Ammon's horn (tissue), 1 donor: Measurements from ENCODE around the gene MYH9.
"Not testable (repeated sequence)": the region's sequence is repeated elsewhere in the genome, so short reads cannot be mapped to it uniquely, and the experiment has no call there.

ENCODE experiments used
- DNase-seq: peaks from one replicate; pipeline ENCODE4 v3.0.0-alpha.2; 2016; ENCODE audit warnings: low spot score

The MYH9 gene

GRCh38 chr22:36413022-36413775 lies 25.4 kb upstream of the MYH9 start:
- DNase-seq = no peak

- no peak for DNase-seq
Measured at GRCh38 chr22:36411589-36412258, 24.0 kb upstream of the MYH9 start.

GRCh38 chr22:36409911-36410756 lies 22.4 kb upstream of the MYH9 start:
- DNase-seq = peak; percentile 78

- not testable (repeated sequence) for DNase-seq
Measured at GRCh38 chr22:36409554-36409910, 21.8 kb upstream of the MYH9 start.

DNA sequence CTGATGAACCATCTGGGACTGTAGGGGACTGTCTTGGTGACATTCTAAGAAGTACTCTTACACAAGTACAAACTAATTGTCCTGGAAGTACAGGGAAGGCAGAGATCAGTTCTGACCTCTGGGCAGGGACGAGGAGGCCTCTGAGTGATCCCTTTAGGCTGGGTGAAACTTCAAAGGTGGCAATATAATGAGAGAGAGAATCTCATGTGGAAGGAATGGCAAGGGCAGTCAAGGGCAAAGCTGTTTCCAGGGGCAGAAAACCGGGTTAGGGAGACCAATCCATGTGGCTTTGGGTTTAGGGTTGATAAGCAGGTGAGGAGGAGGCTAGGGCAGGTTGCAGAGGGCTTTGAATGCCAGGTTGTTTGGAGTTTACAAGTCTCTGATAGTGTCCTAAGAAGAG lies 21.3 kb upstream of the MYH9 start:
- DNase-seq = no peak

DNA sequence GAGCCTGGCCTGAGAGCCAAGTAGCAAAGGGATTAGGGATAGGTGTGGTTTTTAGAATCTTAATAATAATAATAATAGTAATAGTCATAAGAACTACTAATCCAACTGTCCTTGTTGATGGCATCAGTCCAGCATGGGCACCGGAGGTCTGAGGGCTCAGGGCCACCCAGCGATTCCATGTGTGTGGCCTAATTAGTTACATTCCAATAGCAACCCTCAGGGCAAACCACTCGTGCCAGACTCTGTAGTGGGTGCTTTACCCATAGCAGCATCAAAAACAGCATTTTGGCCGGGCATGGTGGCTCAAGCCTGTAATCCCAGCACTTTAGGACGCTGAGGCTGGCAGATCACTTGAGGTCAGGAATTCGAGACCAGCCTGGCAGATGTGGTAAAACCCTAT lies 19.0 kb upstream of the MYH9 start:
- no peak for DNase-seq

DNA sequence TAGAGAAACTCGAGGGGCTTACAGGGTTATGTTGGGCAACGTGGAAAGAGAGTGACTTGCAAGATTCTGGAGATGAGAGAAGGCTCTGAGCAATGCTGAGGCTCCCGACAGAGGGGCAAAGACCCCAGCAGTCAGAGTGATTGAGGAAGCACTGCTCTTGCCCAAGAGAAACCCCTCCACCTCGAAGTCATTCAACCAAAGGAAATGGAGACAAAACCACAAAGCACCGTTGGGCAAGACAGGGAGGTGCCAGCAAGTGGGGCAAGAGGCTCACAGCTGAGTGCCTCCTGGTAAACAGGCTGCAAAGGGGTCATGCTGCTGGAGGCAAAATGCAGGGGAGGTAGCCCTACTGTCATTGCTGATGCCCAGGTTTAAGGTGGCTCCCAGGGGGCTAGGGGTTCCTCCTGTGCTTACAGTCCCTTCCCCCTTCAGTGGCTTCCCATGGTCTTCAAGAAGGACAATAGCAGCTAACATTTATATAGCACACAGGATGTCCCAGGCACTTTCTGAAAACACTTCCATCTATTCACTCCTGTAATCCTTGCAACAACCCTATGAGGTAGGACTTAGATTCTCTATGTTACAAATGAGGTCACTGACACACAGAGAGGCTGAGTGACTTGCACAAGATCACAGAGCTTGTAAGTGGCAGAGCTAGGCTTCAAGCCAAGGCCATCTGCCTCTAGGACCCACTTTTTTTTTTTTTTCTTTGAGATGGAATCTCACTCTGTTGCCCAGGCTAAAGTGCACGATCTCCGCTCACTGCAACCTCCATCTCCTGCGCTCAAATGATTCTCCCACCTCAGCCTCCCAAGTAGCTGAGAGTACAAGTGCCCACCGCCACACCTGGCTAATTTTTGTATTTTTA lies 18.1 kb upstream of the MYH9 start:
- no peak for DNase-seq

DNA sequence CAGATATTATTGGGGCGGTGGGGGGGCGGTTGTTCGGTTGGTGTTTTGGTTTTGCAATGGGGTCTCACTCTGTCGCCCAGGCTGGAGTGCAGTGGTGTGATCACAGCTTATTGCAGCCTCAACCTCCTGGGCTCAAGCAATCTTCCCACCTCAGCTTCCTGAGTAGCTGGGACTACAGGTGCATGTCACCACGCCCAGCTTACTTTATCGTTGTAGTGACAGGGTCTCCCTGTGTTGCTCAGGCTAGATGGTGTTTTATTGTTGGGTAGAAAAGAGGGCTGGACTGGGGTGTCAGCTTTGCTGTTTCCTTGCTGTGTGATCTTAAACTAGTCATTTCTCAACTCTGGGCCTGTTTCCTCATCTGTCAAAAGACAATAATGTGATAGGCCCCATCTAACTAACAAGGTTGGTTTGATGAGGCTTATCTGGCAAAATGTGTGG lies 17.5 kb upstream of the MYH9 start:
- DNase-seq = no peak

- no peak for DNase-seq
Measured at GRCh38 chr22:36404446-36404845, 16.7 kb upstream of the MYH9 start.

DNA sequence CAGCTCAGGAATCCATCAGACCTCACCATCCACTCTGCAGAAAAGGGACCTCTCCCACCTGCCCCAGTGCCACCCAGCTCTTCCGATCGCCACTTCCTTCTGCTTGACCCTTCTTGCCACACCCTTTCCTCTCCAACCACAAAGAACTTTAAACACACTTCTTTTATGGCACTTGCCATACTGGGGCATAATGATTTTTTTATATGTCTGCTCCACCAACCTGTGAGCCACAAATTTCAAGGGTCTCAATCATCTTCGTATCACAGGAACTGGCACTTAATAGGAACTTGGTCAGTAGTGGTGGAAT lies 11.7 kb upstream of the MYH9 start:
- DNase-seq = no peak

DNA sequence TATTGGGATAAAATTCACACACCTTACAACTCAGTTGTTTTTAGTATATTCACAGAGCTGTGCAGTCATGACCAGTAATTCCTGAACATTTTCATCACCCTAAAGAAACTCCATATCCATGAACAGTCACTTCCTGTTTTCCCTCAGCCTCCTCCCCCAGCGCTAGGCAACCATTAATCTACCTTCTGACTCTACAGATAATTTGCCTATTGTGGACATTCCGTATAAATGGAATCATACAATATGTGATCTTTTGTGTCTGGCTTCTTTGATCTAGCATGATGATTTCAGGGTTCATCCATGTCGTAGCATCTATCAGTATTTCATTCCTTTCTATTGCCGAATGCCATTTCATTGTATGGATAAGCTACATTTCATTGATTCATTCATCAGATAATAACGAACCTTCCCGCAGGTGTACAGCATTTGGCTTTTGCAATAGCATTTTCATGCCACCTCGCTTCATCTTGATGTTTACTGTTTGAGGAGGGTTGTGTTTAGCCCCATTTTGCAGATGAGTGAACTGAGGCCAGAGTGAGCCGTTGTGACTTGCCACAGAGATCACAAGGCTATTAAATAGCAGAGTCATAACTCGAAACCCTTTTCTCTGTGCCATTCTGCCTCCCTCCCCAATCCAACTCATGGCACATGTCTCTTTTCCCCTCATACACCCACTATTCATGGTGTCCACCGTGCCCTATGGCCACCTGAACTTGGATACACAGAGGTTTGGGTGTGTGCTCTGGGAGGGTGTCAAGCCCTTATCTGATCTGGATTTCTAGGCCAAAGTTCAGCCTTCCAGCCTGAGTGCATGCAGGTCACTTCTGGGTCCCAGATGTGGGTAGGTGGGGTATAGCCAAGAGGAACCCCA lies 11.1 kb upstream of the MYH9 start:
- DNase-seq = no peak

DNA sequence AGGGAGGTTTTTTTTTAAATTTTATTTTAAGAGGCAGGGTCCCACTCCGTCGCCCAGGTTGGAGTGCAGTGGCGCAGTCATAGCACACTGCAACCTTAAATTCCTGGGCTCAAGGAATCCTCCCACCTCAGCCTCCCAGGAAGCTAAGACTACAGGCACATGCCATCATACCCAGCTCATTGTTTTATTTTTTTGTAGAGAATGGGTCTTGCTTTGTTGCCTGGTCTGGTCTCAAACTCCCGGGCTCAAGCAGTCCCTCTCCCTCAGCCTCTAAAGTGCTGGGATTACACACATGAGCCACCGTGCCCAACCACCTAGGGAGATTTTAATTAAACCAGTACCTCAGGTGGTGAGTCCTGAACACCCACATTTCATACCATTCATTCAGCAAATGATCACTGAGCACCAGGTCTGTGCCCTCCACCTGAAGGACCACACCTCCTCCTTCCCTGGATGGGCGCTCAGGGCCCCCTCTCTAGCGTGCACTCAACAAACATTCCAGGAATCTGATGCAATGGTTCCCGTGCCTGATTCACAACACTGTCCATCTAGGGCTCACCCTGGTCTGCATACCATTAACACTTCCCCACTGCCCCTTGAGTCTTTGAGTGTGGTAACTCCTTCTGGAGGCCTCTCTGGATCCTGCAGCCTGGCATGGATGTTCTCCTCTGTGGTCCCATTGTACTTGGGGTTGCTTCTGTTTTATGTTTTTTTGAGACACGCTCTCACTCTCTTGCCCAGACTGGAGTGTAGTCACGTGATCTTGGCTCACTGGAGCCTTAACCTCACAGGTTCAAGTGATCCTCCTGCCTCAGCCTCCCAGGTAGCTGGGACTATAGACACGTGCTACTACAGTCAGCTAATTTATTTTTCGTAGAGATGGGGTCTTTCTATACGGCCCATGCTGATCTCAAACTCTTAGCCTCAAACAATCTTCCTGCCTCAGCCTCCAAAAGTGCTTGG lies 9.6 kb upstream of the MYH9 start:
- DNase-seq = no peak

DNA sequence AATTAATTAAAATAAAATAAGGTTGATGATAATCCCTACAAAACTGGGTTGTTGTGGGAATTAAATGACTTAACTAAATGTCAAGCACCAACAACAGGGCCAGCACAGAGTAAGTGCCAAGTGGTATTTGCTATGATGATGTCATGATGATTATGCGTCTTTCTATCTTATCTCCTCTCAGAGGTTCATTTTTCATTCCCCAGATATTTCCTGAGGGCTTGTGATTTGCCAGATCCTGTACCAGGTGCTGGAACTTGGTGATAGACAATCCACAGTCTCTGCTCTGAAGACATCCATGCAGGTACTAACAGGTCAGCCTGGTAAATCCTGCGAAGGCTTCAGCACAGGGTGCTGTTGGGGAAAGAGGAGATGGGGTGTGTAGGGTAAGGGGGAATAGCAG lies 8.1 kb upstream of the MYH9 start:
- DNase-seq = no peak

- no peak for DNase-seq
Measured at GRCh38 chr22:36395055-36395849, 7.5 kb upstream of the MYH9 start.

- no peak for DNase-seq
Measured at GRCh38 chr22:36391638-36392037, 3.9 kb upstream of the MYH9 start.

- DNase-seq = not testable (repeated sequence)
Measured at GRCh38 chr22:36389122-36389521, 1.4 kb upstream of the MYH9 start.

DNA sequence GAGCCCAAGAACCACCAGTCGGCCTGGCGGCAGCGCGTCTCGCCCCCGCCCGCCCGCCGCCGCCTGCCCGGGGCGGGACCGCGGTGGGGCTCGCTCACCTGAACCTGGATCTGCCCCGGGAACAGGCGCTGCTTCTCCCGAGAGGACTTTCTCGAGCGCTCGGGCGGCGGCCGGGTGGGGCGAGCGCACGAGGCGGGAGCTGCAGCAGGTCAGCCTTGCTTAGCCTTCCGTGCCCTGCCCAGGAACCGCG lies 133 bp downstream of the MYH9 start:
- DNase-seq = no peak

- peak; percentile 50 for DNase-seq
Measured at GRCh38 chr22:36386900-36387708, 663 bp downstream of the MYH9 start.
